CD14-positive monocyte (primary cell): Measurements from ENCODE around the gene CRYBG1. TPM values are rescaled to one million over a fixed set of nuclear protein-coding genes. Genes with fewer than 3 reads are reported as not detected.

Experiments
- DNase-seq, 3 donors: peaks; one replicate each; pipeline ENCODE4 v3.0.0-alpha.2; 2011 to 2022
- H2AFZ ChIP-seq: 2 replicates; pipeline ENCODE4 v1.6.0; 2012; ENCODE audit warnings: mild to moderate bottlenecking, low read depth, low read length, inconsistent platforms; ENCODE audit not compliant: insufficient read depth, poor library complexity, severe bottlenecking
- H3K27ac ChIP-seq, 2 donors: 1 replicate in 1 of 2; 2 replicates in 1 of 2; pipeline ENCODE4 v1.5.1; 2012 to 2013; ENCODE audit warnings: low read length in 2 of 2, control low read depth in 1 of 2, inconsistent platforms in 1 of 2, low read depth in 1 of 2, mild to moderate bottlenecking in 1 of 2
- H3K27me3 ChIP-seq, 2 donors: one replicate each; pipeline versions ENCODE4 v1.6.0 to v1.6.1; 2011 to 2013; ENCODE audit warnings: low read length in 2 of 2; ENCODE audit not compliant: control insufficient read depth in 2 of 2, insufficient read depth in 2 of 2
- H3K36me3 ChIP-seq, 2 donors: replicated peaks in 1 of 2; 1 replicate in 1 of 2; 2 replicates in 1 of 2; pipeline versions ENCODE4 v1.5.1 to v1.6.1; 2012 to 2013; ENCODE audit warnings: low read length in 2 of 2, control low read depth in 1 of 2, inconsistent platforms in 1 of 2, mild to moderate bottlenecking in 1 of 2; ENCODE audit not compliant: insufficient read depth in 2 of 2, control insufficient read depth in 1 of 2
- H3K4me1 ChIP-seq, 2 donors: 1 replicate in 1 of 2; 2 replicates in 1 of 2; pipeline versions ENCODE4 v1.5.1 to v1.6.1; 2012 to 2013; ENCODE audit warnings: low read length in 2 of 2, control low read depth in 1 of 2, inconsistent platforms in 1 of 2, mild to moderate bottlenecking in 1 of 2, moderate library complexity in 1 of 2; ENCODE audit not compliant: insufficient read depth in 2 of 2, control insufficient read depth in 1 of 2
- H3K4me2 ChIP-seq: replicated peaks from 2 replicates; pipeline ENCODE3; 2012; ENCODE audit warnings: low read length, moderate library complexity, mild to moderate bottlenecking; ENCODE audit not compliant: poor library complexity, severe bottlenecking; ENCODE audit errors: extremely low read depth
- H3K4me3 ChIP-seq, 3 experiments: fragments of 200-600 bp in 1 of 3; sonication (generic) in 1 of 3; replicated peaks in 1 of 3; 1 replicate in 2 of 3; 2 replicates in 1 of 3; pipeline ENCODE4 v1.5.1; 2011 to 2013; ENCODE audit warnings: low read length in 3 of 3, mild to moderate bottlenecking in 3 of 3, control low read depth in 2 of 3, low read depth in 2 of 3, inconsistent platforms in 1 of 3, moderate library complexity in 1 of 3
- H3K79me2 ChIP-seq: 2 replicates; pipeline ENCODE4 v1.6.0; 2012; ENCODE audit warnings: mild to moderate bottlenecking, control low read depth, inconsistent platforms, low read length, moderate library complexity; ENCODE audit not compliant: insufficient read depth
- H3K9ac ChIP-seq: 2 replicates; pipeline ENCODE4 v1.6.0; 2017; ENCODE audit warnings: low read length, mild to moderate bottlenecking; ENCODE audit not compliant: insufficient read depth, poor library complexity, severe bottlenecking
- H3K9me3 ChIP-seq, 2 donors: replicated peaks in 1 of 2; 1 replicate in 1 of 2; 2 replicates in 1 of 2; pipeline versions ENCODE4 v1.5.1 to v1.6.1; 2012 to 2013; ENCODE audit warnings: low read length in 2 of 2, control low read depth in 1 of 2; ENCODE audit not compliant: control insufficient read depth in 1 of 2, insufficient read depth in 1 of 2
- H4K20me1 ChIP-seq: 2 replicates; pipeline ENCODE4 v1.6.0; 2012; ENCODE audit warnings: mild to moderate bottlenecking, low read length, control low read depth, moderate library complexity; ENCODE audit not compliant: insufficient read depth
- H3K27ac Mint-ChIP-seq, 7 donors: one replicate each; pipeline ENCODE4 v1.8.0; 2020; ENCODE audit warnings: mild to moderate bottlenecking in 7 of 7, mixed read lengths in 7 of 7, moderate library complexity in 6 of 7, inconsistent platforms in 2 of 7
- H3K27me3 Mint-ChIP-seq, 3 donors: one replicate each; pipeline ENCODE4 v1.8.0; 2021 to 2022; ENCODE audit warnings: low read depth in 3 of 3, mild to moderate bottlenecking in 3 of 3, mixed read lengths in 3 of 3, moderate library complexity in 3 of 3, inconsistent platforms in 1 of 3
- H3K36me3 Mint-ChIP-seq, 2 donors: one replicate each; pipeline ENCODE4 v1.8.0; 2020; ENCODE audit warnings: mixed read lengths in 2 of 2, inconsistent platforms in 1 of 2, mild to moderate bottlenecking in 1 of 2
- H3K4me1 Mint-ChIP-seq: one replicate; pipeline ENCODE4 v1.8.0; 2020; ENCODE audit warnings: mild to moderate bottlenecking, mixed read lengths
- H3K4me3 Mint-ChIP-seq, 2 donors: one replicate each; pipeline ENCODE4 v1.8.0; 2020; ENCODE audit warnings: mild to moderate bottlenecking in 2 of 2, mixed read lengths in 2 of 2, moderate library complexity in 1 of 2
- H3K9me3 Mint-ChIP-seq, 7 donors: one replicate each; pipeline ENCODE4 v1.8.0; 2020 to 2022; ENCODE audit warnings: mixed read lengths in 7 of 7, mild to moderate bottlenecking in 6 of 7, moderate library complexity in 6 of 7, inconsistent platforms in 2 of 7
- CTCF ChIP-seq: fragments of 200-600 bp; IDR thresholded peaks from one replicate; pipeline ENCODE4 v1.8.0; 2022; ENCODE audit warnings: antibody characterized with exemption, mild to moderate bottlenecking
- WGBS: methylation state at CpG from one replicate; pipeline ENCODE4 v1.1.5; 2013; ENCODE audit warnings: missing lambda C conversion rate; ENCODE audit not compliant: insufficient coverage; 5-methylcytosine and 5-hydroxymethylcytosine counted together
- intact Hi-C, 2 donors: fragments of 100-400 bp; cut with micrococcal nuclease; formaldehyde crosslinking; loops; one replicate each; pipeline versions ENCODE4 v1.15.0 to v1.15.1; 2023
- polyA plus RNA-seq, 3 donors: library from polyadenylated mRNA; depleted of rRNA in 1 of 3; unstranded in 2 of 3; stranded (reverse) in 1 of 3; fragments of 300-500 nt in 2 of 3; fragments of >200 nt in 1 of 3; fragmentation: Illumina TruSeq in 2 of 3; gene quantifications; 1 replicate in 2 of 3; 2 replicates in 1 of 3; pipeline ENCODE4 v1.2.3, GENCODE V29; 2012 to 2021

The CRYBG1 gene
- polyA plus RNA-seq, 3 donors = 7.9 to 11.9 (median 11.1) TPM

GRCh38 chr6:106321940-106322339 lies 38.6 kb upstream of the CRYBG1 start:
- Histone ChIP-seq H3K79me2 (peaks cover 85% of the 10 kb centered on the region), H3K4me1 (peaks cover 15 to 25% of the 10 kb centered on the region in 2 donors), H3K4me3 (no peak overlapping the region), H3K4me2 (no peak overlapping the region), H3K36me3 (no peaks in the 10 kb centered on the region), H3K9ac (no peak overlapping the region), H3K9me3 (no peaks in the 10 kb centered on the region), H4K20me1 (peaks cover 49% of the 10 kb centered on the region), H3K27ac (no peak overlapping the region), H2AFZ (no peak overlapping the region), H3K27me3 (no peaks in the 10 kb centered on the region)
- Mint-ChIP-seq H3K4me3 (no peak overlapping the region), H3K27ac (no peak overlapping the region), H3K27me3 (peaks cover 0 to 2% (median 2%) of the 10 kb centered on the region in 3 donors), H3K36me3 (peaks cover 5 to 20% of the 10 kb centered on the region in 2 donors), H3K9me3 (peaks cover 0 to 5% (median 3%) of the 10 kb centered on the region in 7 donors), H3K4me1 (peaks cover 32% of the 10 kb centered on the region)
- WGBS = 100% methylated on average over 1 of the region's 4 CpGs
- no peak for DNase-seq
- TF ChIP-seq CTCF = no peak
- intact Hi-C loops = loop anchor here in 1 of 2 donors (10.0 kb wide), 2 partner anchors 123 to 1633 kb away; partner anchors contain the start of gene SEC63

- peaks cover 2 to 17% of the 10 kb centered on the region in 2 donors for H3K36me3 Mint-ChIP-seq
- TF ChIP-seq CTCF = no peak
- Histone ChIP-seq H3K4me3 (peak overlapping the region; percentile 92 to 99 (median 93)), H3K36me3 (no peaks in the 10 kb centered on the region), H4K20me1 (peaks cover 22% of the 10 kb centered on the region), H3K4me2 (peak overlapping the region; percentile 90), H3K79me2 (peaks cover 56% of the 10 kb centered on the region), H3K4me1 (peaks cover 15 to 25% of the 10 kb centered on the region in 2 donors), H3K27ac (peak overlapping the region; percentile 94 to 100), H2AFZ (peak overlapping the region; percentile 96), H3K9me3 (no peaks in the 10 kb centered on the region), H3K27me3 (peaks cover 2 to 3% of the 10 kb centered on the region in 2 donors), H3K9ac (peak overlapping the region; percentile 94)
- peak in 1 of 3 donors; percentile 5 for DNase-seq
- peak overlapping the region; percentile 98 for H3K4me3 Mint-ChIP-seq
- peaks cover 0 to 5% (median 3%) of the 10 kb centered on the region in 7 donors for H3K9me3 Mint-ChIP-seq
- H3K27ac Mint-ChIP-seq = peak overlapping the region; percentile 95 to 99 (median 98)
- peaks cover 26% of the 10 kb centered on the region for H3K4me1 Mint-ChIP-seq
- peaks cover 2 to 17% (median 13%) of the 10 kb centered on the region in 3 donors for H3K27me3 Mint-ChIP-seq
- 10% methylated on average over 7 of the region's 9 CpGs for WGBS
- intact Hi-C loops = loop anchor here (5.0 to 10.0 kb wide), 3 partner anchors 120 to 1630 kb away; partner anchors contain the start of gene SEC63 (in 1 of the 2)
Observed at GRCh38 chr6:106324726-106325335, 35.7 kb upstream of the CRYBG1 start.
